Cardiac fibroblast (primary cell): ENCODE measurements around the gene RAPGEF4.

Experiments used
- DNase-seq, 2 donors: peaks; one replicate each; pipeline versions ENCODE4 v3.0.0 to v3.0.0-alpha.2; 2010; ENCODE audit warnings: low read depth in 2 of 2
- H3K4me3 ChIP-seq, 2 donors: replicated peaks in 1 of 2; 1 replicate in 1 of 2; 2 replicates in 1 of 2; pipeline ENCODE4 v1.5.1; 2011; ENCODE audit warnings: low read depth in 2 of 2, low read length in 2 of 2, mild to moderate bottlenecking in 2 of 2, moderate library complexity in 1 of 2
- TF ChIP-seq, protein P1 (sequence below): IDR thresholded peaks from one replicate; pipeline ENCODE4 v1.5.1; 2011; ENCODE audit warnings: low read depth, mild to moderate bottlenecking, low read length, inconsistent platforms

The RAPGEF4 gene

GRCh38 chr2:172944022-172944793 lies 208.6 kb downstream of the RAPGEF4 start:
- H3K4me3 ChIP-seq, result no peak overlapping the region
- TF ChIP-seq, protein P1, sequence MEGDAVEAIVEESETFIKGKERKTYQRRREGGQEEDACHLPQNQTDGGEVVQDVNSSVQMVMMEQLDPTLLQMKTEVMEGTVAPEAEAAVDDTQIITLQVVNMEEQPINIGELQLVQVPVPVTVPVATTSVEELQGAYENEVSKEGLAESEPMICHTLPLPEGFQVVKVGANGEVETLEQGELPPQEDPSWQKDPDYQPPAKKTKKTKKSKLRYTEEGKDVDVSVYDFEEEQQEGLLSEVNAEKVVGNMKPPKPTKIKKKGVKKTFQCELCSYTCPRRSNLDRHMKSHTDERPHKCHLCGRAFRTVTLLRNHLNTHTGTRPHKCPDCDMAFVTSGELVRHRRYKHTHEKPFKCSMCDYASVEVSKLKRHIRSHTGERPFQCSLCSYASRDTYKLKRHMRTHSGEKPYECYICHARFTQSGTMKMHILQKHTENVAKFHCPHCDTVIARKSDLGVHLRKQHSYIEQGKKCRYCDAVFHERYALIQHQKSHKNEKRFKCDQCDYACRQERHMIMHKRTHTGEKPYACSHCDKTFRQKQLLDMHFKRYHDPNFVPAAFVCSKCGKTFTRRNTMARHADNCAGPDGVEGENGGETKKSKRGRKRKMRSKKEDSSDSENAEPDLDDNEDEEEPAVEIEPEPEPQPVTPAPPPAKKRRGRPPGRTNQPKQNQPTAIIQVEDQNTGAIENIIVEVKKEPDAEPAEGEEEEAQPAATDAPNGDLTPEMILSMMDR, result no peak
- DNase-seq, result no peak

DNA sequence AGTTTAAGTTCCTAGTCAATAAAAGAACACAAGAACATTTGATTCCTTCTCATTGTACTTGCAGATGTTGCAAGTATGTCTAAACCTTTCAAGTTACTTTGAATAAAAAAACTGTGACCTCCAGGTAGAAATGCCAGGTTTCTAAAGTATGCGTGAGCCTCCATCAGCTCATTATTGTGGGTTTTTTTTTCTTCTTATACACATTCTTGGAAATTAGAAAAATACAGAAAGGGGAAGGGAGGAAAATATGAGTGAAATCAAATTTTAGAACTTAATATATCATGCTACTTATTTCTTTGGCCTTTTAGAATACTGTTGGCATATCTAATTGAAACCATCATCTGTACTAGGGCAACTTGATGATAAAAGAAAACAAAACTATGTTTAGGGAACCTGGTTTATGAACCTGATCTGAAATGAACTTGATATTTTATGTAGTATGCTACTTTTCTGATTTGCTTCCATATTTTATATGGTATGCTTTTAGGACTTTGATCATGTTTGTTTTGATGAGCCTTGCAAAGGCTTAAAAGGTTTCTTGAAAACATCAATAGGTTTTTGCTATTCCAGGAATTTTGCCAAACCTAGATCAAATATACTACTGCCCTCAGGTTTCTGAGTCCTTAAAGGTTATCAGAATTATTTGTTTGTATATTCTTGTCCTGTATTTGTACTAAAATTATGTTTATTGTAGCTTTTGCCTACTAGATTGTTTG lies 209.3 kb downstream of the RAPGEF4 start:
- no peak for DNase-seq
- TF ChIP-seq, protein P1, result no peak
- H3K4me3 ChIP-seq, result no peak overlapping the region

- TF ChIP-seq, protein P1, result no peak
- no peak for DNase-seq
- no peak overlapping the region for H3K4me3 ChIP-seq
Measured at GRCh38 chr2:172945510-172945850, 209.8 kb downstream of the RAPGEF4 start.

GRCh38 chr2:172947461-172948153 lies 212.0 kb downstream of the RAPGEF4 start:
- DNase-seq, result no peak
- TF ChIP-seq, protein P1, result no peak
- H3K4me3 ChIP-seq, result no peak overlapping the region

DNA sequence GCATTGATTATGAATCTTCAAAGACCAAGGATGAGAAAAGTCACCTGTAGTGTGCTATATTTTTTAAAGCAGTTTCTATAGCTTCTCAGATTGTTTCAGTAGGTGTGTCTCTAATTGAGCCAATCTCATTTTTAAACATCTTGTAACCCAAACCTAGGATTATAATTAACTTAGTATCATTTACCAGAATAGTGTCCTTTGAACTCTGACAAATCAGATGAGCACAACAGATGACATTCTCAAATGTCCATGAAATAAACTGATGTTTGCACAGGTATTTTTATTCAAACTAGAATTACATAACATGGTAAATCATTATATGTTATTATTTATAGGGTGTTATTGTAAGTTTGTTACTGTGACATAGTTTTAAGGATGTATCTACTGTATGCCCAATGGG lies 213.9 kb downstream of the RAPGEF4 start:
- TF ChIP-seq, protein P1, result no peak
- no peak overlapping the region for H3K4me3 ChIP-seq
- DNase-seq, result no peak

GRCh38 chr2:172950565-172950964 lies 214.9 kb downstream of the RAPGEF4 start:
- H3K4me3 ChIP-seq, result no peak overlapping the region
- DNase-seq, result no peak
- TF ChIP-seq, protein P1, result no peak
